HUES64 (cell line): ENCODE measurements around the gene USP22.

Experiments used
- H3K27ac ChIP-seq: 2 replicates; pipeline ENCODE4 v1.7.0; 2013; ENCODE audit warnings: low read depth, low read length, inconsistent platforms
- H3K27me3 ChIP-seq: 2 replicates; pipeline ENCODE4 v1.6.1; 2013; ENCODE audit warnings: mild to moderate bottlenecking, low read length; ENCODE audit not compliant: insufficient read depth
- H3K36me3 ChIP-seq: 2 replicates; pipeline ENCODE4 v1.6.1; 2013; ENCODE audit warnings: mild to moderate bottlenecking, low read length; ENCODE audit not compliant: insufficient read depth
- H3K4me1 ChIP-seq: 2 replicates; pipeline ENCODE4 v1.6.1; 2013; ENCODE audit warnings: mild to moderate bottlenecking, low read length, moderate library complexity; ENCODE audit not compliant: insufficient read depth
- H3K4me3 ChIP-seq: 2 replicates; pipeline ENCODE4 v1.5.1; 2013; ENCODE audit warnings: mild to moderate bottlenecking, low read length, moderate library complexity
- H3K9ac ChIP-seq: 2 replicates; pipeline ENCODE4 v1.6.1; 2013; ENCODE audit warnings: mild to moderate bottlenecking, low read depth, low read length
- H3K9me3 ChIP-seq: 2 replicates; pipeline ENCODE4 v1.6.1; 2013; ENCODE audit warnings: low read depth, low read length; ENCODE audit not compliant: insufficient read depth
- WGBS: fragments of 150-250, 120-280 bp; methylation state at CpG from one replicate; pipeline ENCODE4 v1.1.7; 2013; ENCODE audit warnings: missing lambda C conversion rate; 5-methylcytosine and 5-hydroxymethylcytosine counted together

USP22 gene

DNA sequence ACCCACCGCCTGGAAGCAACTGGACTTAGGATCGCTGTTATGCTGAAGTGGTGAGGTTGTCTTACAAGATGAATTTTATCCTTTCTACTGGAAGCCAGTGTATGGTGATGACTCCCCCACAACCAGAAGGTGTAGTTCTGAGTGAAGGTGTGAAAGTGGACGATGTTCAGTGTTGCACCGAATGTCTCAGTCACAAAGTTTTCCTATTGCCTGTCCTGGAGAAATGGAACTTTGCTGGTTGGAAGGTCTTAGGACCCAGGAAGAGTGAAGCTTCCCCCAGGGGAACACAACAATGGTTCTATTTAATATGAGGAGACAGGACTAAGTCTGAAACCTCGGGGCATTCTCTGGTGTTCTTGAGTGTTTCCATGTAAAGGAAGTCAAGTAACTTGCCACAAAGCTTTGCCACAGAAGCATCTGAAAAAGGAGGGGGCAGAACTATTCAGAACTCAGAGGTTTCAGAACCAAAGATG is 44.2 kb downstream of the USP22 start:
- H3K9ac ChIP-seq: no peak overlapping the region
- no peaks in the 10 kb centered on the region for H3K4me1 ChIP-seq
- peak overlapping the region; percentile 29; the same call in 1 of the 2 replicates for H3K27ac ChIP-seq
- 91% methylated on average over 5 of the region's 5 CpGs for WGBS
- H3K27me3 ChIP-seq: no peaks in the 10 kb centered on the region
- no peaks in the 10 kb centered on the region for H3K9me3 ChIP-seq
- no peak overlapping the region for H3K4me3 ChIP-seq
- peaks cover 52% of the 10 kb centered on the region for H3K36me3 ChIP-seq

DNA sequence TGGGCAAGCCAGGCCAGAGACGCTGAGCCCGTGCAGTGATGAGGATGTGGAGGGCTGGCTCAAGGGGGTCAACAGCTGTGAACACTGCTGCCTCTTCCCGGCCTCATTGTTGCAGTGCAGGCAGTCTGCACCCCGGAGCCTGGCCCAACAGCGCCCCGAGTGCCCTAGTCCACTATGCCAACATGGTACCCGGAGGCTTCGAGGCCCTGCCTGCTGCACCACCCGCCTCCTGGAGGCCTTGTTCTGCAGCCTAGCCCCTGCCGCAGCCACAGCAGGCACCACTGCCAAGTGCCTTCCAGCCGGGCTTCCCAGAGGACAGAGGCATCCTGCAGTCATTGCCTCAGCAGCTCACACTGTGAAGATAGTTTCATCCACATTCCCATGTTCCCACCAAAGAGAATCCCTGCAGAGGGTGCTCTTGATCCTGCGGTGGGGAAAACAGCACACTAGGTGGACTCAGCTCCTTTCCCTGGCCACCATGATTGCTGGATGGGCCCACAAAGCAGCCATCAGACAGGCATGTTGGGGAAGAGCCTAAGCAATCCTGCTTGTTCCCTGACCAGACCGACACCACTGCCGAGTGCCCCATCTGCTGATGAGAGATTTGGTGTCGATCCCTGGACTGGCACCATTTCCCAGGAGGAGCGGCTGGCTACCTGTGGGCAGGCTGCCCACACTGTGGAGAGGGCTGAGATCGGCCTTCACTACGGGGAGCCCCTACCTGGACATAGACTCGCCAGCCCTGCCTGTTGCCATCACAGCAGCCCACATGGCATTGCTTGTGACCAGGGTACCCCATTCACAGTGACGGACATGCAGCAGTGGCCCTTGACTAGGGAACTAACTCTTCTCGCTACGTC is 44.9 kb downstream of the USP22 start:
- Histone ChIP-seq H3K36me3 (peaks cover 45% of the 10 kb centered on the region), H3K27ac (peak overlapping the region; percentile 46; the same call in 1 of the 2 replicates), H3K4me3 (no peak overlapping the region), H3K27me3 (no peaks in the 10 kb centered on the region), H3K4me1 (peaks cover 5% of the 10 kb centered on the region), H3K9me3 (no peaks in the 10 kb centered on the region), H3K9ac (no peak overlapping the region)
- WGBS: 86% methylated on average over 22 of the region's 22 CpGs

DNA sequence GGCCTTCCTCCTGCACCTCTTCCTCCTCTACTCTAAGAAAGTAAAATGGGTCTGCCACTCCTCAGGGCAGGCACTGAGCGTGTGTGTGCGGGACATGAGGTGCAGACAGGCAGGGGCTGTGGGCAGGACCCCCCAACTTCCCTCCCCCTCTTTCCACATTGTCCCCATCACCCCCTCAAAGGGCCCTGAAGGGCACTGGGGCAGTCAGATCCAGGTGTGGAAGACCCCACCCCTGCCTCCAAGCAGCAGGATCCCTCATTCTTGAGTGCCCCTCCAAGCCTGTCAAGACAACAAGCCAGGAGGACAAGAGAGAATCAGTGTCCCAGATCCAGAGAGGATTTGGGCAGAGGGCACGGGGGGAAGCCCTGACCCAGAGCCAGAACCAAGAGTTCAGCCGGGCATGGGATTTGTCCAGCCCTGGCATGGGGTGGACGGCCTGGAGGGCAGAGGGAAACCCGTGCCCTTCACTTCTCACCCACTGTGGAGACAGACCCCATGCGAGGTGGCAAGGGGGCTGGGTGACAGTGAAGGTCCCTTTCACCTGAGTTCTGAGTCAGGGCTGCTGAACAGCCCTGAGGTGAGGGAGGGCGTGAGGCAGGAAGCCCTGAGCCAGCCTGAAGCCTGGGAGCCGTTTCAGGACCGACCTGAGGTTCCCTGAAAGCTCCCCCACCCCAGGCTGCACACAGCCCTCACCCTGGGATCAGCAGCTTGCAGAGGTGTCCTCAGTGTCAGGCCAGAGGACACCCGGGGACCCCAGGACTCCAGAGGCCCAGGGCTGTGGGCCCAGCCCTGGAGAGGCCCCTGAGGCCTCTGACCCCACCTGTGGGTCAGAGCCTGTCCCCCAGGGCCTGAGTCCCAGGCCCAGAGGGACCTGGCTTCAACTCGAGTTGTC is 45.8 kb downstream of the USP22 start:
- Histone ChIP-seq H3K4me1 (peaks cover 5% of the 10 kb centered on the region), H3K27me3 (no peaks in the 10 kb centered on the region), H3K36me3 (peaks cover 35% of the 10 kb centered on the region), H3K4me3 (no peak overlapping the region), H3K27ac (peak overlapping the region; percentile 46; the same call in 1 of the 2 replicates), H3K9me3 (no peaks in the 10 kb centered on the region), H3K9ac (no peak overlapping the region)
- WGBS: 87% methylated on average over 12 of the region's 12 CpGs

DNA sequence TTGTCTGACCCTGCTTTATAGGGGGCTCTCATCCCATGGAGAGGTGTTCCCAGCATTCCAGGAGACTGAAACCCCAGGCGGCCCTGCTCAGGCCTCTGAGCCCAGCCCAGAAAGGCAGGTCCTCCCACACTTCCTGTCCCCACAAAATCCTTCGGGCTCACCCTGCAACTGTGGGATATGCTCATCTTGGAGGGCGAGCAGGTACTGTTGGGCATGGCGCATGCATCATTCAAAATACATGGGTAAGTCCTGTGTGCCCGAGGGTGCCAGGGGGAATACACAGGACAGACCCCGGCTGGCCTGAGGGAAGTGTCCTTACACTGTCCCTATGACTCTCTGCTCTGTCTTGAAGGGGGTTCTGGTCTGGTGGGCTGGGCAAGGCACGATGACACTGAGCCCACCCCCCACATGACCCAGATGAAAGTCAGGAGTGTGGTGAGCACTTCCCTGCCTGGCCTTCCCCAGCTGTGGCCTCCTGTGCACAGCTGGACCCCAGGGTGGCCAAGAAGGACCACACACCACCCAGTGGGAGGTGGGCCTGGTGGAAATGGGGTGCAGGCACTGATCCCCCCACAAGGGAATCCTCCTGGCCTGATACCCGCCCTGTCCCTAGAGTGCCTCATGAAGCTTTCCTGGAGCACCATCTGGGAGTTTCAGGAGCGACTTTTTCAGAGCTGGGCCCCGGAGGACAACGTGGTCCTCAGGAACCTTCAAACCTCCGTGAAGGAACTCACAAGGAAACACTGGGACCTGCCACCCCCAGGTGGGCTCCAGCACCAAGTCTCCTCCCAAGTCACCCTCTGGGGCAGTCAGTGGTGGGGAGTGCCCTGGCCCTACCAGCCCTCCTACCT is 46.7 kb downstream of the USP22 start:
- Histone ChIP-seq H3K4me3 (no peak overlapping the region), H3K9ac (no peak overlapping the region), H3K9me3 (no peaks in the 10 kb centered on the region), H3K4me1 (peaks cover 5% of the 10 kb centered on the region), H3K36me3 (peaks cover 27% of the 10 kb centered on the region), H3K27me3 (no peaks in the 10 kb centered on the region), H3K27ac (no peak overlapping the region)
- 89% methylated on average over 12 of the region's 12 CpGs for WGBS

DNA sequence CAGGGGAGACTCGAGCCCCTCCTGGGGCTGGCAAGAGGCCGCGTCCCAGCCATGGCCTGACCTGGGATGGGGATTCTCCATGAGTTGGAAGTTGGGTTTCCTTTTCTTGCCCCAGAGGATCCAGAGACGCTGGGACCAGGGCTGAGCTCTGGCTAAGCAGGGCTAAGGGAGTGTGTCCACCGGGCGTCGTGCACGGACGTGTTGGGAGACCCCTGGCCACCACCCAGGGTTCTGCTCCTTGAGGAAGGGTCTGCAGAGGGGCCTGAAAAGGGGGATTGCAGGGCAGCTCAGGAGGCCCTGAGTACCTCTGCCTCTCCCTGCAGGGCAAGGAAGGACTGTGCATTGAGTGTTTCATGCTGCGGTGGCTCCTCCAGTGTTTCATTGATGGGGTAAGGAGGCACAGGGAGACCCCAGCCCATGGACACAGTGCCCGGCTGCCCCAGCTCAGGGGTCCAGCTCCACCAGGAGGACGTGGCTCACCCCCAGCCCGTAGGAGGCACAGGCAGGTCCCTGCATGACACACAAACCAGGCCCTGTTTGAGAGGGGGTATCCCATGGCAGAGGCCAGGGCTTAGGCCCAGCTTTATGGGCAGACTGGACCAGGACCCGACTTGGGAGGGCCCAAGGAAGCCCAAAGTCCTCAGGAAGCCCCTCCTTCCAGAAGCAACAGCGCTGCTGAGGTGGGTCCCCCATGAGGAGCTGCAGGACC is 47.5 kb downstream of the USP22 start:
- H3K9me3 ChIP-seq: no peaks in the 10 kb centered on the region
- no peak overlapping the region for H3K4me3 ChIP-seq
- 95% methylated on average over 15 of the region's 15 CpGs for WGBS
- peaks cover 5% of the 10 kb centered on the region for H3K4me1 ChIP-seq
- H3K27me3 ChIP-seq: no peaks in the 10 kb centered on the region
- no peak overlapping the region for H3K27ac ChIP-seq
- peaks cover 19% of the 10 kb centered on the region for H3K36me3 ChIP-seq
- no peak overlapping the region for H3K9ac ChIP-seq

DNA sequence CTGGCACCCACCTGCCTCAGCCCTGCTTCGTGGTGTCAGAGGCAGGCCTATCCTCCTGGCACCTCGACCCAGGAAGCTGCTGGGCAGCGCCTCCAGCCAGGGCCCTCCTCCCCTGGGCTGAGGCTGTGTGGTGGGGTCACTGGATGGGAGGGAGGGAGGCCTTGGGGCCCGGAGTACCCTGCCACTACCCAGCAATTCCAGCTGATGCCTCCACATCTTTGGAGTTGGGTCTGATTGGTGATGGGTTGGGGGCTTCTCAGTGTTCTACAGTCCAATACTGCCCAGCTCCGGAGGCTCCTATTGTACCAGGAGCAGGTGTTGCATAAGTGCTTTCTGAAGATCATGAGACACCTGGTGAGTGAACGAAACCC is 48.0 kb downstream of the USP22 start:
- H3K9me3 ChIP-seq: no peaks in the 10 kb centered on the region
- peaks cover 13% of the 10 kb centered on the region for H3K36me3 ChIP-seq
- H3K27me3 ChIP-seq: no peaks in the 10 kb centered on the region
- H3K9ac ChIP-seq: no peak overlapping the region
- peaks cover 5% of the 10 kb centered on the region for H3K4me1 ChIP-seq
- no peak overlapping the region for H3K27ac ChIP-seq
- H3K4me3 ChIP-seq: no peak overlapping the region
- WGBS: 94% methylated on average over 5 of the region's 6 CpGs

DNA sequence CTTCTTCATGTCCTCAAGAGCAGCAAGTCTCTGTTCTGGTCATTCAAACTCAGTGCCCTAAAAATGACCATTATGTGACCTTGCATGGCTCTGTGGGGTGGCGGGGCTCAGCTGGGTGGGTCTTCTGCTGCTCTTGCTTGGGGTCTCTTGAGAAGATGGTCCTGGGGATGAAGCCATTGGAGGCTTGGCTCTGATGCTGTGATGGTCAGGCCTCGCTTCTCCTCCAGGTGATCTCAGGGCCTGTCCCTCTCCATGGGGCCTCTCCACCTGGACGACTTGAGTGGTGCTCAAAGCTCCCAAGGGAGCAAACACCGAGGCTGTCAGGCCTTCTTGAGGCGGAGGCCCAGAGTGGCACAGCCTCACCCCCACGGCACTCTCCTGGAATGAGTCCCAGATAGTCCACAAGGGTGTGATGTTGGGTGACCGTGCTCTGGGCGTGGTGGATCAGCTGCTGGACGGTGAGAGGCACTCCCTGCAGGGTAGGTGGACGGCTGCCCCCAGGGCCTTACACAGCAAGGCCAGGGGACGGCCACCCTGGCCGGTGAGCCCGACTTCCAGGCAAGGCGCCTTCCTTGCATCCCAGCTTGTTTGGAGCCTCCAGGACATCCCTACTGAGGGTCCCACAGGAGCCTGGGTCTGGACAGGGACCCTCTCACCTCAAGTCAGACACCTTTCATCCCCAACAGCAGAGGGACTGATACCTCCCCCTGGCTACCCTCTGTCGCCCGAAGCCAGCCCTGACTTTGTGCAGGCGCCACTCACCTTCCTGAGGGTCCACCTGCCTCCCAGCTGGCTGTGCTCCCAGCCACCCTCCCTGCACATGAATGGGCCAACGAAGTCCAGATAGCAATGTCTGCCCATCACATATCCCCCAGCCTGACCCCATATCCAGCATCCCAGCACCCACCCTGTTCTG is 48.7 kb downstream of the USP22 start:
- no peak overlapping the region for H3K9ac ChIP-seq
- H3K4me3 ChIP-seq: no peak overlapping the region
- no peaks in the 10 kb centered on the region for H3K27me3 ChIP-seq
- H3K9me3 ChIP-seq: no peaks in the 10 kb centered on the region
- H3K36me3 ChIP-seq: peaks cover 7% of the 10 kb centered on the region
- WGBS: 94% methylated on average over 18 of the region's 18 CpGs
- H3K4me1 ChIP-seq: peaks cover 5% of the 10 kb centered on the region
- H3K27ac ChIP-seq: 0 out of 2 replicates have a peak overlapping the region, but pooled peaks have one; percentile 84

DNA sequence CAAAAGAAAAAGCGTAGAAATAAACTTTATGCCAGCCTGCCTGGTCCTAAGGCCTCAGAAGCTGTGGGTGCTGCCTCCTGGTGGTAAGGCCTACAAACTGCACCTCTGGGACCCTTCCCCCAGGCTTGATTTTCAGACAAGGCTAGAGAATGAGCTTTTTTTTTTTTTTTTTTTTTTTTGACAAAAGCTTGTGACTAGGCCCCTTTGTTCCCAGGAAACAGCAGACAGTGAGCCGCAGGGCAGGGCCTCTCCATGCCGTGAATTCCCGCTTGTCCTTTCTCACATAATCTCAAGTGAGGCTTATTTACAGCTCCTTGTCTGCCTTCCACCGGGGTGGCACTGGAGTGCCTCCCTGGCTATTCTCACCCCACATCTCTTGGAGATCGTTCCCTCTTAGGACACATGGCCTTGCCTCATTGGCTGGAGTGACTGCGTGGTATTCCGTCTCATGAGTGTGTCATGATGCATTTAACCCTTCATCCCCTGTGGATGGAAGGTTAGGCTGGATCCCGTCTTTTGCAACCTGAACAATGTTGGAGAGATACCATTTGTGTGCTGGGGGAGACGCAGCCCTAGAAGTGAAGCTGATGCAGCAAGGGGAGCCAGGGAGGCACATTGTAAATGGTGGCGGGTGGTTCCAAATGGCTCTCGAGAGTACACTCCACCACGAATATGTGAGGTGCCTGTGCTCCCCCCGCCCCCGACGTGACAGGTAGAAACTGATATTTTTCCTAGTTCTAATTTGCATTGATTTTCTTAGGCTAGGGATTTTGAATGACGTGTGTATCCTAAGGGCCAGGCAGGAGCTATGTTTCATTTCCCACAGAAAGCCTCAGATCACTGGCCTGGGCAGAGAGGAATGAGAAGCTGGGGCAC is 49.6 kb downstream of the USP22 start:
- Histone ChIP-seq H3K4me3 (peak overlapping the region; percentile 22; the same call in 1 of the 2 replicates), H3K27me3 (no peaks in the 10 kb centered on the region), H3K9me3 (no peaks in the 10 kb centered on the region), H3K4me1 (peaks cover 5% of the 10 kb centered on the region), H3K9ac (peak overlapping the region; percentile 79), H3K36me3 (no peaks in the 10 kb centered on the region), H3K27ac (peak overlapping the region; percentile 84)
- WGBS: 57% methylated on average over 17 of the region's 17 CpGs

DNA sequence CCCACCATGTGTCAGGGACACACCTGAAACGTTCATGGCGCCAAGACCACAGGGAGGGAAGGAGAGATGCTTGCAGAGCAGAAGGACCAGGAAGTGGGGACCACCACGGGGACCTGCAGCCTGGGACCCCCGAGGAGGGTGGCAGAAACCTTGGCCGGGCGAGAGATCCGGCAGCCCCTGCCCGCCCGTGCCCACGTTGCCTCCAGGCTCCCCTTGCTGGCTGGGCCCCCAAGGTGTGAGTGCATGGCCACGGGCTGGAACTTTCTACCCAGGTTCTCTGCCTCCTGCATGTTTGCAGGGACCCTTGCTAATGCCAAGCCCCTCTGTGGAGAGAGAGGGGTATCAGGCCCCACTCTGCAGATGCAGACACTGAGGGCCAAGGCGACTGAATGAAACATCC is 50.4 kb downstream of the USP22 start:
- Histone ChIP-seq H3K27me3 (no peaks in the 10 kb centered on the region), H3K4me3 (no peak overlapping the region), H3K9me3 (no peaks in the 10 kb centered on the region), H3K27ac (no peak overlapping the region), H3K36me3 (no peaks in the 10 kb centered on the region), H3K9ac (no peak overlapping the region), H3K4me1 (peaks cover 5% of the 10 kb centered on the region)
- WGBS: 86% methylated on average over 12 of the region's 12 CpGs
